Measurements from ENCODE around the gene MAFG. TPM values are rescaled to one million over a fixed set of nuclear protein-coding genes. Genes with fewer than 3 reads are reported as not detected.

The MAFG gene
- total RNA-seq, 6 experiments from 2014 or later, result 7.4 to 12.9 (median 9.2) TPM

DNA sequence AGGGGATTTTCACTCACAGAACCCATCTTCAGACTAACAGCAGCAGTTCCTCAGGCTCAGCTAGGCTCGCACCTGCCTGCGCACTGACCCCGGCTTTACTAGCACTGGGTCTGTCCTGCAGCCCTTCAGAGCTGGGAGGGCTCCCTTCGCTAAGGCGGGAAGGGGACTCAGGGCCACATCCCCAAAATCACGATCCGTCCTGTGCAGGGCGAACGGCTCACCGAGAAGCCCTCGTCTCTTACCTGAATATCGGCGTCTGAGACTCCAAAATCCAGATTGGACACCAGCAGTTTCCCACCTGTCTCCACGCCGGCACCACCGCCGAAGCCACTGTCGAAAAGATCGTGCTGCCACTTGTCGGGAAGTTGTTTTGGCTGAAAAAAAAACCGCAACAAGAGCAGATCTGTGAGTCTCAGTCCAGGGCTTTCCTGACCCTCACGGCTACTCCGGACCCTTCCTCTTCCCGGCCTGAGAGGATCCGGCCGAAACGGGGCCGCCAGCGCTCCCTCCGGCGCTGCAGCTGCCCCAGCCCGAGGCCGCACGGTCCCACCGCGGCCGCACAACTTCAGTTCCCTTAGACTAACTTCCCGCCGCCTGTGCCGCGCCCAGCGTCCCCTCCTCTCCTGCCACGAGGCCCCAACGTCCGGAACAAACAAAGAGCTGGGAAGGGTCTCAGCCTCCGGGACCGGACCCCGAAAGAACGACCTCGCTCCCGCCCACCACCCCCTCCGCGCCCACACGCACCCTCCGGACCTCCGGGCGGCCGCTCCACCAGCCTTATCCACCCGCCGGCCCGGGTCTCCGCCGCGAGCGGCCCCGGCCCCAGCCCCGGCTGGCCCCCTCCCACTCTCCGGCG is 36.9 kb downstream of the MAFG start:
- WGBS (ENCODE audit: insufficient coverage, low coverage, low lambda C conversion rate, missing lambda C conversion rate), result 8% methylated on average over 20 of the region's 69 CpGs
- H3K27ac ChIP-seq, result peak overlapping the region; percentile 15 to 75 (median 67)
- intact Hi-C loops (cut with DNase I), result no loop called here
- H3K27me3 ChIP-seq, result no peaks in the 10 kb centered on the region
- DNase-seq (peak in 1 of 3 donors; percentile 28), ATAC-seq (no peak)
- H3K4me3 ChIP-seq, result peak overlapping the region; percentile 81 to 91 (median 91)
- peaks cover 3 to 50% (median 16%) of the 10 kb centered on the region in 4 donors for H3K36me3 ChIP-seq
- TF ChIP-seq POLR2A (IDR thresholded peaks at IDR 0.05), result no peak
- no peaks in the 10 kb centered on the region for H3K9me3 ChIP-seq
- H3K4me1 ChIP-seq, result peaks cover 0 to 19% (median 5%) of the 10 kb centered on the region in 4 donors

DNA sequence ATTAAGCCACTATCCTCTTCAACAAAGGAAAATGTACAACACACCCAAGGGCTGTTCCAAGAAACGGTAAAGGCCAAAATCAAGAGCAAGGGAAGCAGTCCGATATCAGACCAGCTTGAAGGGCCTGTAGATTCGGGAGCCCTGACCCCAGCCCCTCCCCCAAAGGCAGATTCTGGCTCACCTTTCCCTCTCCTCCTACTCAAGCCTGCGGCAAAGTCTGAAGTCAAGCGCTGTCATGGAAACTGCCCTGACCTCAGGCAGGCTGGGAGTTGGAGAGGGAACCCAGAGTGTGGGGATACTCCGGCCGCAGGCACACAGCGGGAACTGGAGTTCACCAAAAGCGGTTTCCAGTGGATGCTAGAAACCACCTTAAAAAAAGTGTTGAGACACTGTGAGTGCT is 37.9 kb downstream of the MAFG start:
- H3K4me1 ChIP-seq, result peaks cover 0 to 19% (median 5%) of the 10 kb centered on the region in 4 donors
- intact Hi-C loops (cut with DNase I), result loop anchor here in 1 of 2 donors (10.0 kb wide), 1 partner anchor 125 kb away; no protein-coding TSS in a partner anchor
- 100% methylated on average over 1 of the region's 9 CpGs for WGBS (ENCODE audit: insufficient coverage, low coverage, low lambda C conversion rate, missing lambda C conversion rate)
- TF ChIP-seq POLR2A (IDR thresholded peaks at IDR 0.05), result no peak
- no peak for TF ChIP-seq CTCF (IDR thresholded peaks at IDR 0.05)
- no peaks in the 10 kb centered on the region for H3K9me3 ChIP-seq
- no peaks in the 10 kb centered on the region for H3K27me3 ChIP-seq
- H3K27ac ChIP-seq, result no peak overlapping the region
- H3K36me3 ChIP-seq, result peaks cover 4 to 41% (median 11%) of the 10 kb centered on the region in 4 donors
- DNase-seq (no peak), ATAC-seq (no peak)
- no peak overlapping the region for H3K4me3 ChIP-seq

GRCh38 chr17:81888988-81889595 is 38.4 kb downstream of the MAFG start:
- peaks cover 0 to 19% (median 5%) of the 10 kb centered on the region in 4 donors for H3K4me1 ChIP-seq

DNA sequence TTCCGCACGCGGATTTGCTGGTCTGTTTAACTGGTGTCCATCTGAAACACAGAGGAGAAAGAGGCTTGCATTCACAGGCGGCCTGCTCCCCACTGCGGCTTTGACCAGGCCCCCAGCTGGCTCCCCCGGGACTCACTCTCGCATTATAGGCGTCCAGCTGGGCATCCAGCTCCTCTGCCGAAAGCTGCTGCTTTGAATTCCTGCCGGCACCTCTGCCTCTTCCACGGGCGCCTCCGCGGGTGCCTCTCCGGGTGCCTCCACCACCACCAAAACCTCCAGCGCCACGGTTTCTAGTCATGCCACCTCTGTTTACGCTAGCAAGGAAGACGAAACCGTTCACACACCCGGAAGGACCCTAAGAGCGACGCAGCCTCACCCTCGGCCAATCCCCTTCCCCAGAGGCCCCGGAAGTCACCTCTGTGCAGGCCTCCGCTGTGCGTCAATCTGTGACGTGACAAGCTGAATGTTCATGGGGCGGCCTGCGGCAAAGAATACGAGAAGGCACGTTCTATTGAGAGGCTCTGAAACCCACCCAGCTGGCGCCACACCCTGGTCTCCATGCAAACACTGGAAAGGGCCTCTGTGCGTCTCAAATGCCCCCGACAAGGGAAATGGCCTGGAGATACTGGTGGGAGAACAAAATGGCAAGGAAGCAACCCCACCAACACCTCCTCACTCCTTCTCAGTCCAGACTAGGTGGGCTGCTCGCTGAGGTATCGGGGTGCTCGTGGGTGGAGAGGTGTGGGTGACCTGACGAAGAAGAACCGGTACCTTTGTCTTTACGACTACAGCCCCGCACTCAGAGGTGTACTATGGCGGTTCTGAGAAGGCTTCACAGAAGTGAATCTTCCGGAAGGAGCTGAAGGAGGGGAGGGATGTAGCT is 39.2 kb downstream of the MAFG start:
- DNase-seq, result no peak
- intact Hi-C loops (cut with DNase I), result loop anchor here in 1 of 2 donors (10.0 kb wide), 1 partner anchor 126 kb away; no protein-coding TSS in a partner anchor
- no peaks in the 10 kb centered on the region for H3K27me3 ChIP-seq
- peaks cover 4 to 32% (median 10%) of the 10 kb centered on the region in 4 donors for H3K36me3 ChIP-seq
- no peak overlapping the region for H3K27ac ChIP-seq
- no peak for ATAC-seq
- no peak overlapping the region for H3K4me3 ChIP-seq
- H3K9me3 ChIP-seq, result no peaks in the 10 kb centered on the region
- WGBS (ENCODE audit: insufficient coverage, low coverage, low lambda C conversion rate, missing lambda C conversion rate), result 87% methylated on average over 18 of the region's 44 CpGs
- TF ChIP-seq CTCF (IDR thresholded peaks at IDR 0.05), result no peak
- no peak for TF ChIP-seq POLR2A (IDR thresholded peaks at IDR 0.05)
- H3K4me1 ChIP-seq, result peaks cover 0 to 19% (median 5%) of the 10 kb centered on the region in 4 donors

More at GRCh38 chr17:81888988-81889595, 38.4 kb downstream of the MAFG start:
- ATAC-seq, result no peak
- Histone ChIP-seq H3K36me3 (peaks cover 4 to 36% (median 10%) of the 10 kb centered on the region in 4 donors), H3K4me3 (no peak overlapping the region), H3K27ac (no peak overlapping the region), H3K27me3 (no peaks in the 10 kb centered on the region), H3K9me3 (no peaks in the 10 kb centered on the region)
- 88% methylated on average over 11 of the region's 16 CpGs for WGBS (ENCODE audit: insufficient coverage, low coverage, low lambda C conversion rate, missing lambda C conversion rate)
- TF ChIP-seq CTCF (IDR thresholded peaks at IDR 0.05) (no peak), POLR2A (IDR thresholded peaks at IDR 0.05) (no peak)
- no peak for DNase-seq
- intact Hi-C loops (cut with DNase I), result loop anchor here in 1 of 2 donors (10.0 kb wide), 1 partner anchor 126 kb away; no protein-coding TSS in a partner anchor
